ENCODE results near the gene PLEKHF1.
"Not testable (repeated sequence)": the region's sequence is repeated elsewhere in the genome, so short reads cannot be mapped to it uniquely, and the experiment has no call there.

The PLEKHF1 gene

GRCh38 chr19:29697523-29698261, 32.4 kb downstream of the PLEKHF1 start:
- H3K9me3 ChIP-seq (ENCODE audit: control insufficient read depth in 1 of 2, low read length in 2 of 2): no peaks in the 10 kb centered on the region
- H3K27me3 ChIP-seq (ENCODE audit: low read depth, low read length): no peaks in the 10 kb centered on the region
- no peak overlapping the region for H3K4me3 ChIP-seq (ENCODE audit: low read depth in 1 of 2, low read length in 2 of 2)
- H3K36me3 ChIP-seq (ENCODE audit: control insufficient read depth in 1 of 2, insufficient read depth in 2 of 2, low read length in 2 of 2): peaks cover 0 to 16% of the 10 kb centered on the region in 2 donors
- H3K4me1 ChIP-seq (ENCODE audit: control insufficient read depth in 1 of 2, insufficient read depth in 2 of 2, low read length in 2 of 2): peaks cover 0 to 10% of the 10 kb centered on the region in 2 donors
- no peak overlapping the region for H3K27ac ChIP-seq (ENCODE audit: low read length)

DNA sequence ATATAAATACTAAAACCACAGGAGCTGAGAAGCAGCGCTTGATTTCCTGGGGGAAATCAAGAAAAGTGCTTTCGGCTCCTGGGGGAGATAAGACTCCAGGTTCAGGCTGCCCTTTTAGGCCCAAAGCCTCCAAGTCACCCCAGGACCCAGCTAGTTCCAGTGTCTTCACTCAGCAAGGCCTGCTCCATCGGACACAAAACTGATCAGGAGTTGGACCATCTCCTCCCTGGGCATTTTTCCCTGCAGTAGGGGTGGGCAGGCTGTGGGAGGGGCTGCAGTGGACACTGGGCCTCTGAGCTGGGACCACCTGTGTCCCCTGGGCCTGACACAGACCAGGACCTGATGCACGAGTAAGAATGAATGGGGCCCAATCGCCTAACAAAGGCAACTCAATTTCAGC, 34.6 kb downstream of the PLEKHF1 start:
- Histone ChIP-seq H3K4me1 (ENCODE audit: control insufficient read depth in 1 of 2, insufficient read depth in 2 of 2, low read length in 2 of 2) (peaks cover 0 to 1% of the 10 kb centered on the region in 2 donors), H3K27ac (ENCODE audit: low read length) (no peak overlapping the region), H3K36me3 (ENCODE audit: control insufficient read depth in 1 of 2, insufficient read depth in 2 of 2, low read length in 2 of 2) (peaks cover 2 to 25% of the 10 kb centered on the region in 2 donors), H3K4me3 (ENCODE audit: low read depth in 1 of 2, low read length in 2 of 2) (no peak overlapping the region), H3K9me3 (ENCODE audit: control insufficient read depth in 1 of 2, low read length in 2 of 2) (no peaks in the 10 kb centered on the region), H3K27me3 (ENCODE audit: low read depth, low read length) (no peaks in the 10 kb centered on the region)

DNA sequence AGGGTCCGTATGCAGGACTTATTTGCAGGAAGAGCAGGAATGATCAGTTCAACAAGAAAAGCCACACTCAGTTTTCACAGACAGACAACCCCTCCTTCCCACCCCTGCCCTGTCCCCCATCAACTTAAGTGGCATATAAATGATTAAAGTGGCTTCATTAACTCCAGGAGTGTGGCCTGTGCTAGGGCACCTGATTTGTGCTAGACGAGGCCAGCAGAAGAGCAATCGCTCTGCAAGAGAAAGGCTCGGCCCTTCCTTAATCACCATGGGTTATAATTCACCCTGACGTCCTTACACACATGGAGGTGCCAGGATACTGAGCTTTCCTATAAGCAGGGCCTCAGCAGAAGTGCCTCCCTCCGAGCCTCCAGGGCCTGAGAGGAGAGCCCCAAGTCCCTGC, 35.2 kb downstream of the PLEKHF1 start:
- H3K9me3 ChIP-seq (ENCODE audit: control insufficient read depth in 1 of 2, low read length in 2 of 2): no peaks in the 10 kb centered on the region
- no peaks in the 10 kb centered on the region for H3K4me1 ChIP-seq (ENCODE audit: control insufficient read depth in 1 of 2, insufficient read depth in 2 of 2, low read length in 2 of 2)
- no peaks in the 10 kb centered on the region for H3K27me3 ChIP-seq (ENCODE audit: low read depth, low read length)
- H3K36me3 ChIP-seq (ENCODE audit: control insufficient read depth in 1 of 2, insufficient read depth in 2 of 2, low read length in 2 of 2): peaks cover 5 to 25% of the 10 kb centered on the region in 2 donors
- no peak overlapping the region for H3K4me3 ChIP-seq (ENCODE audit: low read depth in 1 of 2, low read length in 2 of 2)
- no peak overlapping the region for H3K27ac ChIP-seq (ENCODE audit: low read length)

GRCh38 chr19:29702161-29702962, 37.1 kb downstream of the PLEKHF1 start:
- Histone ChIP-seq H3K4me1 (ENCODE audit: control insufficient read depth in 1 of 2, insufficient read depth in 2 of 2, low read length in 2 of 2) (no peaks in the 10 kb centered on the region), H3K36me3 (ENCODE audit: control insufficient read depth in 1 of 2, insufficient read depth in 2 of 2, low read length in 2 of 2) (peaks cover 15 to 43% of the 10 kb centered on the region in 2 donors), H3K4me3 (ENCODE audit: low read depth in 1 of 2, low read length in 2 of 2) (no peak overlapping the region), H3K27me3 (ENCODE audit: low read depth, low read length) (no peaks in the 10 kb centered on the region), H3K27ac (ENCODE audit: low read length) (no peak overlapping the region), H3K9me3 (ENCODE audit: control insufficient read depth in 1 of 2, low read length in 2 of 2) (no peaks in the 10 kb centered on the region)

DNA sequence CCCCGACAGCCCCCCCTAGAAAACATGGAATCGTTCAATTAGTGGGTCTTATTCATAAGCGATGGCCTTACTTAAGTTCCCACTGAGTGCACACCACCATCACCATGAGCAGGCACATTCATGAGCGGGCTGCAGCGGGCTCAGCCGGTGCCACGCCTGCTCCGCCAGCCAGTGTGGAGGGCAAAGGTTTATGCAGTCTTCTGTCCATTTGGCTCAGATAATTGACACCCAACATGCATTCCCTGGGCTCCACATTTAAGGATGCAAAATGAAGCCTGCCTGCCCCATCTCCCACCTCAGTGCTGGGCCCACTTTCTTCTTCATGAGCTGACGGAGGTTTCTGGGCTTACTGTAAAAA, 37.7 kb downstream of the PLEKHF1 start:
- H3K4me1 ChIP-seq (ENCODE audit: control insufficient read depth in 1 of 2, insufficient read depth in 2 of 2, low read length in 2 of 2): no peaks in the 10 kb centered on the region
- no peaks in the 10 kb centered on the region for H3K27me3 ChIP-seq (ENCODE audit: low read depth, low read length)
- no peak overlapping the region for H3K4me3 ChIP-seq (ENCODE audit: low read depth in 1 of 2, low read length in 2 of 2)
- H3K36me3 ChIP-seq (ENCODE audit: control insufficient read depth in 1 of 2, insufficient read depth in 2 of 2, low read length in 2 of 2): peaks cover 18 to 44% of the 10 kb centered on the region in 2 donors
- H3K9me3 ChIP-seq (ENCODE audit: control insufficient read depth in 1 of 2, low read length in 2 of 2): no peaks in the 10 kb centered on the region
- H3K27ac ChIP-seq (ENCODE audit: low read length): no peak overlapping the region

DNA sequence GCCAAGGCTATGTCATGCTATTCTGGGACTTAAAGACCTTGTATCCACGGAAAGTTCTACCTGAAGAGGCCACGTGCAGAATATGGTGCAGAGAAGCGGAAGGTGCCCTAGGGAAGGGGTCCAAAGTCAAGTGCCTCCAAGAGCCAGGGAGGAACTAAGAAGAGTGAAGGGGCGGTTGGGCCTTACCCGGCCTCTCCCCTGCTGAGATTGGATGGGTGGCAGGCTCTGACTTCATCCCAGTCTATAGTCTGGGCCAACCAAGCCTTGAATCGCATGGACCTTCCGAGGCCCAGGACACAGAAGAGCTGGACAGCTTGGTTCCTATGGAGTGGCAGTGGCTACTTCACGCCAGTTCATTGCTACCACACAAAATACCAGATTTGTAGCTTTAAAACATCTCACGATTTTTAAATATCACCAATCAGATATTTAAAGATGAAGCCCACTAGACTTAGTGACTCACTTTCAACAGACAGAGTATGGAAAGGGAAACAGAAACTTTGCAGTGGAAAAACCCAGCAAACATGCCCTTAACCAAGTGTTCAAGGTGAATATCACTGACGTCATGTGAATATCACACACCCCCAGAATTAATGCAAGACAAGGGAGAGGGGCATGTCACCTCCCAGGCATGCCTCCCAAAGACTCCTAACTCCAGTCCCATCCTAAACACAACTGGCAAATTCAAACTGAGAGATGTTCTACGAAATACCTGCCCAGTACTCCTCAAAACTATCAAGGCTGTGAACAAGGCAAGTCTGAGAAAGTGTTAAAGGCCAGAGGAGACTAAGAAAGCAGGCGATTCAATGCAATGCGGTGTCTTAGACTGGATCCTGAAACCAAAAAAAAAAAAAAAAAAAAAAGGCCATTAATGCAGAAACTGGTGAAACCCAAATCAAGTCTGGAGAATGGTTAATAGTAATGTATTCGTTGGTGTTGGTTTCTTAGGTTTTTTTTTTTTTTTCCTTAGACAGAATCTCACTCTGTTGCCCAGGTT, 39.6 kb downstream of the PLEKHF1 start:
- Histone ChIP-seq H3K4me1 (ENCODE audit: control insufficient read depth in 1 of 2, insufficient read depth in 2 of 2, low read length in 2 of 2) (peaks cover 0 to 5% of the 10 kb centered on the region in 2 donors), H3K27ac (ENCODE audit: low read length) (no peak overlapping the region), H3K27me3 (ENCODE audit: low read depth, low read length) (no peaks in the 10 kb centered on the region), H3K36me3 (ENCODE audit: control insufficient read depth in 1 of 2, insufficient read depth in 2 of 2, low read length in 2 of 2) (peaks cover 18 to 56% of the 10 kb centered on the region in 2 donors), H3K9me3 (ENCODE audit: control insufficient read depth in 1 of 2, low read length in 2 of 2) (no peaks in the 10 kb centered on the region), H3K4me3 (ENCODE audit: low read depth in 1 of 2, low read length in 2 of 2) (no peak overlapping the region)

DNA sequence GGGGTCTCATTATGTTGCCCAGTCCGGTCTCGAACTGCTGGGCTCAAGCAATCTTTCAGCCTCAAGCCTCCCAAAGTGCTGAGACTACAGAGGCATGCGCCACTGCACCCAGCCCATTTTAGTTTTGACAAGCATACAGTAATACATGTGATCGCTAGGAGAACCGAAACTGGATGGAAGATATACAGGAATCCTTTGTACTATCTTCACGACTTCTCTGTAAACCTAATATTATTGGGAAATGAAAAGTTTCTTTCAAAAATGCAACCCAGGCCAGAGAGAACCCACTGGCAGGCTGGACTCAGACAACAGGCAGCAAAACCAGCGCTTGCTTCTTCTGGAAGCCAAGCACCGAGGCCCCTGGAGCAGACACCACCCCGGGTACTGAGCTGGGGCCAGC, 40.4 kb downstream of the PLEKHF1 start:
- no peak overlapping the region for H3K27ac ChIP-seq (ENCODE audit: low read length)
- no peaks in the 10 kb centered on the region for H3K27me3 ChIP-seq (ENCODE audit: low read depth, low read length)
- H3K4me3 ChIP-seq (ENCODE audit: low read depth in 1 of 2, low read length in 2 of 2): no peak overlapping the region
- H3K9me3 ChIP-seq (ENCODE audit: control insufficient read depth in 1 of 2, low read length in 2 of 2): no peaks in the 10 kb centered on the region
- H3K4me1 ChIP-seq (ENCODE audit: control insufficient read depth in 1 of 2, insufficient read depth in 2 of 2, low read length in 2 of 2): peaks cover 0 to 6% of the 10 kb centered on the region in 2 donors
- peaks cover 18 to 56% of the 10 kb centered on the region in 2 donors for H3K36me3 ChIP-seq (ENCODE audit: control insufficient read depth in 1 of 2, insufficient read depth in 2 of 2, low read length in 2 of 2)

DNA sequence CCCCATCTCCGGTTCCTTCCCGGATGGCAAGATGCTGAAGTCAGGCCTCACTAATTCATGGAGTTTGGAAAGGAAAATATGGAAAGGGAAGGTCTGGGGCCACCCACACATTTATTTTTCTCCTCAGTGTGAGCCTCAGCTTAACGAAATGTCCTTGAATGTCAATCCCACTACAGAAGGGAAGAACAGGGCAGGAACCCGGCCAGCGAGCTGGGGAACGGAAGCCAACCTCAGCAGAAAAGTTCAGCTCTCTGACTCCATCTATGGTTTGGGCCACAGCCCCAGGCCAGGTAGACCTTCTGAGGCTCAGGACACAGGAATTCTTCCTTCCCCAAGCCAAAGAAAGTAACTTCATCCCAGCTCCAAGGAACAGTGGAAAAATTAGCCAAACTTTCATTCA, 41.4 kb downstream of the PLEKHF1 start:
- H3K27me3 ChIP-seq (ENCODE audit: low read depth, low read length): no peaks in the 10 kb centered on the region
- peaks cover 0 to 8% of the 10 kb centered on the region in 2 donors for H3K4me1 ChIP-seq (ENCODE audit: control insufficient read depth in 1 of 2, insufficient read depth in 2 of 2, low read length in 2 of 2)
- H3K36me3 ChIP-seq (ENCODE audit: control insufficient read depth in 1 of 2, insufficient read depth in 2 of 2, low read length in 2 of 2): peaks cover 18 to 51% of the 10 kb centered on the region in 2 donors
- no peak overlapping the region for H3K27ac ChIP-seq (ENCODE audit: low read length)
- no peaks in the 10 kb centered on the region for H3K9me3 ChIP-seq (ENCODE audit: control insufficient read depth in 1 of 2, low read length in 2 of 2)
- no peak overlapping the region for H3K4me3 ChIP-seq (ENCODE audit: low read depth in 1 of 2, low read length in 2 of 2)

GRCh38 chr19:29708554-29709439, 43.5 kb downstream of the PLEKHF1 start:
- no peak overlapping the region for H3K27ac ChIP-seq (ENCODE audit: low read length)
- peaks cover 0 to 25% of the 10 kb centered on the region in 2 donors for H3K4me1 ChIP-seq (ENCODE audit: control insufficient read depth in 1 of 2, insufficient read depth in 2 of 2, low read length in 2 of 2)
- peaks cover 18 to 35% of the 10 kb centered on the region in 2 donors for H3K36me3 ChIP-seq (ENCODE audit: control insufficient read depth in 1 of 2, insufficient read depth in 2 of 2, low read length in 2 of 2)
- H3K9me3 ChIP-seq (ENCODE audit: control insufficient read depth in 1 of 2, low read length in 2 of 2): no peaks in the 10 kb centered on the region
- H3K27me3 ChIP-seq (ENCODE audit: low read depth, low read length): no peaks in the 10 kb centered on the region
- no peak overlapping the region for H3K4me3 ChIP-seq (ENCODE audit: low read depth in 1 of 2, low read length in 2 of 2)

- not testable (repeated sequence) for H3K27ac ChIP-seq (ENCODE audit: low read length); H3K9me3 ChIP-seq (ENCODE audit: control insufficient read depth in 1 of 2, low read length in 2 of 2); H3K4me3 ChIP-seq (ENCODE audit: low read depth in 1 of 2, low read length in 2 of 2); H3K27me3 ChIP-seq (ENCODE audit: low read depth, low read length)
- peaks cover 18 to 34% of the 10 kb centered on the region in 2 donors for H3K36me3 ChIP-seq (ENCODE audit: control insufficient read depth in 1 of 2, insufficient read depth in 2 of 2, low read length in 2 of 2)
- peaks cover 0 to 29% of the 10 kb centered on the region in 2 donors for H3K4me1 ChIP-seq (ENCODE audit: control insufficient read depth in 1 of 2, insufficient read depth in 2 of 2, low read length in 2 of 2)
These were observed 44.2 kb downstream of the PLEKHF1 start for GRCh38 chr19:29709440-29709798.

Measured in muscle layer of duodenum (tissue), 2 donors.